Kidney (tissue), 14 donors: ENCODE measurements around the gene SAP30L. TPM values are rescaled to one million over a fixed set of nuclear protein-coding genes. Genes with fewer than 3 reads are reported as not detected.
A peak's percentile ranks its signal among the peaks of the same experiment; 100 is the strongest.

Experiments used
- DNase-seq, 5 donors: peaks; one replicate each; pipeline ENCODE4 v3.0.0-alpha.2; 2013 to 2020
- FAIRE-seq: peaks from 2 replicates; lab custom pipeline; 2012; peaks lifted over from hg19 to GRCh38; lab: Jason Lieb, UNC
- H3K27ac ChIP-seq, 2 donors: one replicate each; pipeline ENCODE4 v1.7.0; 2013; ENCODE audit warnings: low read depth in 2 of 2, low read length in 2 of 2, inconsistent platforms in 1 of 2
- H3K27me3 ChIP-seq: one replicate; pipeline ENCODE4 v1.7.1; 2013; ENCODE audit warnings: low read length, inconsistent platforms; ENCODE audit not compliant: control insufficient read depth, insufficient read depth
- H3K36me3 ChIP-seq, 3 donors: one replicate each; pipeline versions ENCODE4 v1.7.0 to v1.7.1; 2013; ENCODE audit warnings: low read length in 3 of 3, control low read depth in 1 of 3, inconsistent platforms in 1 of 3; ENCODE audit not compliant: insufficient read depth in 3 of 3, control insufficient read depth in 2 of 3
- H3K4me1 ChIP-seq, 3 donors: one replicate each; pipeline versions ENCODE4 v1.7.0 to v1.7.1; 2013; ENCODE audit warnings: low read length in 3 of 3, inconsistent platforms in 1 of 3, low read depth in 1 of 3; ENCODE audit not compliant: control insufficient read depth in 2 of 3, insufficient read depth in 2 of 3
- H3K4me3 ChIP-seq, 3 donors: one replicate each; pipeline versions ENCODE4 v1.7.0 to v1.8.1; 2013; ENCODE audit warnings: low read length in 3 of 3, control low read depth in 1 of 3, inconsistent platforms in 1 of 3
- H3K9ac ChIP-seq, 3 donors: one replicate each; pipeline versions ENCODE4 v1.7.0 to v1.7.1; 2013; ENCODE audit warnings: low read length in 3 of 3, control low read depth in 1 of 3, inconsistent platforms in 1 of 3
- H3K9me3 ChIP-seq, 3 donors: one replicate each; pipeline versions ENCODE4 v1.7.0 to v1.7.1; 2013; ENCODE audit warnings: low read length in 3 of 3, control low read depth in 1 of 3, inconsistent platforms in 1 of 3; ENCODE audit not compliant: control insufficient read depth in 2 of 3, insufficient read depth in 1 of 3
- intact Hi-C: fragments of 100-400 bp; cut with DNase I; formaldehyde crosslinking; loops from one replicate; pipeline ENCODE4 v1.11.1; 2022
- polyA plus RNA-seq: library from polyadenylated mRNA; stranded (reverse); fragments of 350-450 nt; fragmentation: Illumina TruSeq; extraction: RNeasy Lipid Tissue Mini Kit (QIAGEN cat#74804); gene quantifications from one replicate; pipeline ENCODE4 v1.2.3, GENCODE V29; 2014; ENCODE audit warnings: low read depth, low replicate concordance; ENCODE audit not compliant: insufficient read depth
- total RNA-seq: library from RNA; stranded (reverse); fragmentation: NEBNext Ultra II Directional; extraction: Animal tissue kit (Norgen Biotek cat#: 25700); gene quantifications from one replicate; pipeline ENCODE4 v1.2.1, GENCODE V29; 2021
- TF ChIP-seq, protein P1 (sequence below): IDR thresholded peaks from 3 replicates; pipeline ENCODE4 v1.5.1; 2012; ENCODE audit warnings: mild to moderate bottlenecking, moderate library complexity, borderline replicate concordance; ENCODE audit not compliant: insufficient read depth; ENCODE audit errors: extremely low read depth
- donor health status: control.
- donor health status: control.
- donor health status: control.
- donor health status: control.
- donor health status: control.
- donor health status: DM: yes; HTN: yes; CAD: no.
- donor health status: Normal renal cell carcinoma (clear cell type).

Gene SAP30L
- total and polyA plus RNA-seq, 2 donors from 2014 or later, result 30.7 to 33.0 TPM

DNA sequence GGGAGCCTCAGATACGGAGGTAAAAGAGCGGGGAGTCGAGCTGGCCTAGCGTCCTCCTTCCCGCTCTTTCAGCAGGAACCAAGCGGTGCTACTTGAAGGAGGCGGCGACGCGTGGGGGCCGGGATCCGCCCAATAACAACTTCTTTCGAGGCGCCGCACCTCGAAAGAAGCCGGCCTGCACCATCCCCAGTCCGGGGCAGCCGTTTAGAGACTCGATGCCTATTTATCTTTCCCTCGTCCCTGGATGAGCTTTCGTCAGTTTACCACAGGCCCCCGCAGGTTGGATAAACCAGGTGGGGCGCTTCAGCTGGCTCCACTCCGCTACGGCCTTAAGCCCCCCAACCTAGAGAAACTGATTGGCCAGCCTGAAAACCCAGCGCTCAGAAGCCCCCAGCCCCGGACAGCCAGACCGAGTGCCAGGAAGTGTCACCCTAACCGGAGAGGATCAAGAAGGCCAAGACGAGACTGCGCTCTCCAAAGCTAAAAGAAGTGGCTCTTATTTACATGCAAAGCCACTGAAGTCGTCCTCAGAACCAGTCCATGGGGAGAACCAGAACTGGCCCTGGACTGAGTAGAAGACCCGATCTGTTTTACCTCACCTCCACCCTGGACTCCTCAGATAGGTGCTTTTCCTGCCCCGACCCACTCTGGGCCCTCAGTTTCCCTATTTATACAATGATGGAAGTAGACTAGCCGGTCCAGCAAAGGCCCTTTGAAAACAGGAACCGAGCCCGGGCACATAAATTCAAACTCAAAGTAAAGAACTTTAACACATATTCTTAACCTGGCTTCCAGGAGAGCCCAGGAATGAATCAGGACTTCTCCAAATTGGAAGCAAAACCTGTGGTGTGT, 30.8 kb downstream of the SAP30L start:
- Histone ChIP-seq H3K4me1 (peaks cover 0 to 22% (median 4%) of the 10 kb centered on the region in 3 donors), H3K27me3 (peaks cover 89% of the 10 kb centered on the region), H3K9me3 (no peaks in the 10 kb centered on the region), H3K36me3 (no peaks in the 10 kb centered on the region), H3K27ac (no peak overlapping the region), H3K9ac (no peak overlapping the region), H3K4me3 (no peak overlapping the region)
- FAIRE-seq, result no peak
- intact Hi-C loops, result no loop called here
- TF ChIP-seq, protein P1, sequence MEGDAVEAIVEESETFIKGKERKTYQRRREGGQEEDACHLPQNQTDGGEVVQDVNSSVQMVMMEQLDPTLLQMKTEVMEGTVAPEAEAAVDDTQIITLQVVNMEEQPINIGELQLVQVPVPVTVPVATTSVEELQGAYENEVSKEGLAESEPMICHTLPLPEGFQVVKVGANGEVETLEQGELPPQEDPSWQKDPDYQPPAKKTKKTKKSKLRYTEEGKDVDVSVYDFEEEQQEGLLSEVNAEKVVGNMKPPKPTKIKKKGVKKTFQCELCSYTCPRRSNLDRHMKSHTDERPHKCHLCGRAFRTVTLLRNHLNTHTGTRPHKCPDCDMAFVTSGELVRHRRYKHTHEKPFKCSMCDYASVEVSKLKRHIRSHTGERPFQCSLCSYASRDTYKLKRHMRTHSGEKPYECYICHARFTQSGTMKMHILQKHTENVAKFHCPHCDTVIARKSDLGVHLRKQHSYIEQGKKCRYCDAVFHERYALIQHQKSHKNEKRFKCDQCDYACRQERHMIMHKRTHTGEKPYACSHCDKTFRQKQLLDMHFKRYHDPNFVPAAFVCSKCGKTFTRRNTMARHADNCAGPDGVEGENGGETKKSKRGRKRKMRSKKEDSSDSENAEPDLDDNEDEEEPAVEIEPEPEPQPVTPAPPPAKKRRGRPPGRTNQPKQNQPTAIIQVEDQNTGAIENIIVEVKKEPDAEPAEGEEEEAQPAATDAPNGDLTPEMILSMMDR, result no peak
- DNase-seq, result peak in 1 of 5 donors; percentile 42

DNA sequence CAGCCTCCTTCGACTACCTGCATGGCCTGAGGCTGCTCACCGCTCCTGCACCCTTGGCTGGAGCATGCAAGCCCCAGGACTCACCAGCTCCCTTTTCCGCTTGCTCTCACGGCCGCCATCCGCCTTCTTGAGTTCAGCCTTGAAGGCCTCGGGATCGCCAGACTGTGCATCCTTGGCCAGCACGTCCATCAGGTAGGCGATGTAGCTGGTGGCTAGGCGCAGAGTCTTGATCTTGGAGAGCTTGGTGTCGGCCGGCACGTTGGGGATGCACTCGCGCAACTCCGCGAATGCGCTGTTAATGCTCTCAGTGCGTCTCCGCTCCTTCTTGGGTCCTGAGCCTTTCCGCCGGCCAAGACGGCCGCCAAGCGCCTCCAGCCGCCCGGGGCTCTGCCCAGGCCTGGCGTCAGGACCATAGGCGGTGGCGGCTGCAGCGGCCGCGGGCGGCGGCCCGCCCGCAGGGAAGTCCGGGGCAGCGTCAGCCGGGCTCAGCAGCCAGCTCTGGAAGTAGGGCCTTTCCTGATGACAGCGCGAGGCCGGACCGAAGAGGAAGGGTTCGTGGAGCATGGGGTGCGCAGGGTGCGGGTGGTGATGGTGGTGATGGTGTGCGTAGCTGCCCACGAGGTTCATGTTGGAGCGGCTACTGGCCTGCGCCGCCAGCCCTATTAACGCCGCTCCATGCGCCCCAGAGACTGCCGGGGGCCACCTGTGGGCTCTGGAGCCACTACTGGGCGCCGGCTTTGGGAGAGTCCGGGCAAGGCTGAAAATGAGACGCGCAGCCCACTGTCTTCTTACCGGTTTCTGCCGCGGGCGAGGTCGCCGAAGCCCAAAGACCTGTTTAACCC, 31.8 kb downstream of the SAP30L start:
- intact Hi-C loops, result no loop called here
- TF ChIP-seq, protein P1, result no peak
- no peak overlapping the region for H3K9ac ChIP-seq
- FAIRE-seq, result no peak
- no peaks in the 10 kb centered on the region for H3K9me3 ChIP-seq
- H3K36me3 ChIP-seq, result no peaks in the 10 kb centered on the region
- peaks cover 0 to 22% (median 4%) of the 10 kb centered on the region in 3 donors for H3K4me1 ChIP-seq
- H3K27me3 ChIP-seq, result peaks cover 86% of the 10 kb centered on the region
- peak overlapping the region in 2 of 3 donors; percentile 13 to 28 for H3K4me3 ChIP-seq
- no peak overlapping the region for H3K27ac ChIP-seq
- DNase-seq, result peak in 4 of 5 donors; percentile 27 to 73 (median 55)

DNA sequence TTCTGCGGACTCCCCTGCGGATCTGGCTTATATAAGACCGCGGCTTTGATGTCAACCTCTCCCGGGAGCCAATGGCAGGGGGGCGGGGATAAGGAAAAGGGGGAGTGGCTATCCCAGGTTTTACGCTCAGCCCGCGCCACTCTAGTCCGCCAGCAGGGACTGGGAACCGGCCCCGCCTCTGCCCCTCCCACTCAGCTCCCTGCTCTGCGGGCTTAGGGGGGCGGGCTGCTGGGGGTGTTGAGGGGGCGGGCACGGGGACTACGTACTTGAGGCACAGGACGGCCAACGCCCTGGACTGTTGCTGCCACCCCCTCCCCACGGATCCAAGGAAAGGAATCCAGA, 32.4 kb downstream of the SAP30L start, which contains the start of gene HAND1:
TSS of gene HAND1 (minus strand) at position 4 of the 342 bp plus-strand sequence. CDS start 219 bp downstream, outside the sequence.
- intact Hi-C loops, result no loop called here
- peaks cover 0 to 20% (median 4%) of the 10 kb centered on the region in 3 donors for H3K4me1 ChIP-seq
- no peaks in the 10 kb centered on the region for H3K9me3 ChIP-seq
- H3K9ac ChIP-seq, result no peak within 1 kb of the TSS
- H3K4me3 ChIP-seq, result peak within 1 kb of the TSS in 2 of 3 donors; percentile 13 to 28
- H3K27me3 ChIP-seq, result peaks cover 87% of the 10 kb centered on the region
- peak; percentile 66 to 91 (median 76) for DNase-seq
- H3K27ac ChIP-seq, result no peak within 1 kb of the TSS
- FAIRE-seq, result no peak
- no peaks in the 10 kb centered on the region for H3K36me3 ChIP-seq
- TF ChIP-seq, protein P1, result no peak
